Upper lobe of right lung (tissue), 1 donor: ENCODE measurements around the gene SLC12A3. TPM values are rescaled to one million over a fixed set of nuclear protein-coding genes. Genes with fewer than 3 reads are reported as not detected.

ENCODE experiments used
- ATAC-seq: fragments of 200-7000 bp; cut with Tn5 transposase; one replicate; pipeline ENCODE4 v1.9.1; 2020; ENCODE audit warnings: mild to moderate bottlenecking, moderate library complexity
- DNase-seq: peaks from one replicate; pipeline ENCODE4 v3.0.0-alpha.2; 2020
- H3K27ac ChIP-seq: fragments of 200-600 bp; one replicate; pipeline ENCODE4 v1.8.0; 2022
- H3K27me3 ChIP-seq: fragments of 200-600 bp; one replicate; pipeline ENCODE4 v1.8.0; 2022; ENCODE audit warnings: mild to moderate bottlenecking
- H3K36me3 ChIP-seq: fragments of 200-600 bp; one replicate; pipeline ENCODE4 v1.8.0; 2022
- H3K4me1 ChIP-seq: fragments of 200-600 bp; one replicate; pipeline ENCODE4 v1.8.0; 2022
- H3K4me3 ChIP-seq: fragments of 200-600 bp; one replicate; pipeline ENCODE4 v1.8.0; 2022; ENCODE audit warnings: mild to moderate bottlenecking
- H3K9me3 ChIP-seq: fragments of 200-600 bp; one replicate; pipeline ENCODE4 v1.8.0; 2022
- intact Hi-C: fragments of 100-400 bp; cut with DNase I; formaldehyde crosslinking; loops from one replicate; pipeline ENCODE4 v1.11.0; 2022
- total RNA-seq: library from RNA; stranded (reverse); fragmentation: NEBNext Ultra II Directional; extraction: Animal tissue kit (Norgen Biotek cat#: 25700); gene quantifications from one replicate; pipeline ENCODE4 v1.2.1, GENCODE V29; 2021
- TF ChIP-seq, protein P1 (sequence below): fragments of 200-600 bp; IDR thresholded peaks from one replicate; pipeline ENCODE4 v1.8.0; 2022; ENCODE audit warnings: antibody characterized with exemption
- donor health status: DM: no; HTN: yes; CAD: no; lungs with severe emphysema.

SLC12A3 gene
- total RNA-seq, 1 donor from 2014 or later = not detected

DNA sequence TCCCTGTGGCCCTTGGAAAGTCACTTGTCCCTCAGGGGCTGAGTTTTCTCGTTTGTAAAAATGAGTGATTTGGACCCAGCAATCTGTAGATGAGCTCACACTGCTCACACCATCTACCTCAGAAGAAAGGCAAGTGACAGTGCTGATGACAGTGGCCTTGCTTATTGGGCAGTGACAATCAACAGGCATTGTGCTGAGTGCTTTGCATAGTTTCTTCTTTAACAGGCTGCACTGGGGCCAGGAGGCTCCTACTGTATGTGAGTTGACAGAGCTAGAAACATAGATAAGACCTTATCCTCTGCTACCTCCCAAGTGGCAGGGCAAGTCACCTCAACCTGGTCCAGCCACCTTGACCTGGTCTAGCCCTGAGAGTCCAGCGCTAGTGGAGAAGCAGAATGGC lies 29.7 kb upstream of the SLC12A3 start:
- H3K27me3 ChIP-seq = no peaks in the 10 kb centered on the region
- intact Hi-C loops = no loop called here
- ATAC-seq = no peak

DNA sequence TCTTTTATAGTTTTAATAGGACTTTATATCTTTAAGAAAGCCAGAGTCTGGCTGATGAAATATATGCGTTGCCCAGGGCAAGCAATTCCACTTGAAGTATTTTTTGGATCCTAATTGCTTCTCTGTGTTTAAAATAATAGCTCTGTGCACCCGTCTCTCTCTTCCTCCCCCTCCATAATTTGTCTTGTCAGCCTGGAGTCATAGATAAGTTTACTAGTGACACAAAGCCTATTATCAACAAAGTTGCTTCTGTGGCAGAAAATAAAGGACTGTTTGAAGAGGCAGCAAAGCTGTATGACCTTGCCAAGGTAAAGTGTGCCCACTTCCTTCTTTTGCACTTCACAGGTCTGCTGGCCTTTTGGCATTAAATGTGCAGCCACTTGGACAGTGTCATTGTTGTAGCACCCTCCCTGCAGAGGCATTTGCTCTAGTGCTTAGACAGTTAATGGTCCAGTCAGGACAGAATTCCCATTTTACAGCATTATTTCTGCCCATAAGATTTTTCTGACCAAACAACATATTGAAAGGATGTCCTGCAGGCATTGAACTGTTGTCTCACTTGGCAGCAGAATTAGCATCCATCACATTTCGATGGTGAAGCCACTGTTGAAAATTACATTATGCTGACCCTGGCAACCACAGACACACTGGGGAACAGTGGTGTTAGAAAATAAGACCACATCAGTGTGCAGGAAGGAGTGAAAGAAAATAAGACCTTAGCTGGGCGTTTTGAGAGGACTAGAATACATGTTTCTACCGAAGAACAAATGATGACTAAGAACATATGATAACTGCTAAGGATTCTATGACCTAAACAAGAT lies 28.4 kb upstream of the SLC12A3 start:
- H3K9me3 ChIP-seq = no peaks in the 10 kb centered on the region
- H3K27ac ChIP-seq = no peak overlapping the region
- H3K36me3 ChIP-seq = peaks cover 68% of the 10 kb centered on the region
- H3K4me3 ChIP-seq = no peak overlapping the region
- DNase-seq (no peak), ATAC-seq (peak; percentile 67)
- intact Hi-C loops = no loop called here
- H3K27me3 ChIP-seq = no peaks in the 10 kb centered on the region
- TF ChIP-seq, protein P1, sequence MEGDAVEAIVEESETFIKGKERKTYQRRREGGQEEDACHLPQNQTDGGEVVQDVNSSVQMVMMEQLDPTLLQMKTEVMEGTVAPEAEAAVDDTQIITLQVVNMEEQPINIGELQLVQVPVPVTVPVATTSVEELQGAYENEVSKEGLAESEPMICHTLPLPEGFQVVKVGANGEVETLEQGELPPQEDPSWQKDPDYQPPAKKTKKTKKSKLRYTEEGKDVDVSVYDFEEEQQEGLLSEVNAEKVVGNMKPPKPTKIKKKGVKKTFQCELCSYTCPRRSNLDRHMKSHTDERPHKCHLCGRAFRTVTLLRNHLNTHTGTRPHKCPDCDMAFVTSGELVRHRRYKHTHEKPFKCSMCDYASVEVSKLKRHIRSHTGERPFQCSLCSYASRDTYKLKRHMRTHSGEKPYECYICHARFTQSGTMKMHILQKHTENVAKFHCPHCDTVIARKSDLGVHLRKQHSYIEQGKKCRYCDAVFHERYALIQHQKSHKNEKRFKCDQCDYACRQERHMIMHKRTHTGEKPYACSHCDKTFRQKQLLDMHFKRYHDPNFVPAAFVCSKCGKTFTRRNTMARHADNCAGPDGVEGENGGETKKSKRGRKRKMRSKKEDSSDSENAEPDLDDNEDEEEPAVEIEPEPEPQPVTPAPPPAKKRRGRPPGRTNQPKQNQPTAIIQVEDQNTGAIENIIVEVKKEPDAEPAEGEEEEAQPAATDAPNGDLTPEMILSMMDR = no peak
- H3K4me1 ChIP-seq = no peaks in the 10 kb centered on the region

More for the DNA sequence above, 29.7 kb upstream of the SLC12A3 start:
- Histone ChIP-seq H3K4me3 (no peak overlapping the region), H3K36me3 (peaks cover 71% of the 10 kb centered on the region), H3K9me3 (no peaks in the 10 kb centered on the region), H3K27ac (no peak overlapping the region), H3K4me1 (no peaks in the 10 kb centered on the region)
- DNase-seq = no peak
- TF ChIP-seq, protein P1 = no peak

DNA sequence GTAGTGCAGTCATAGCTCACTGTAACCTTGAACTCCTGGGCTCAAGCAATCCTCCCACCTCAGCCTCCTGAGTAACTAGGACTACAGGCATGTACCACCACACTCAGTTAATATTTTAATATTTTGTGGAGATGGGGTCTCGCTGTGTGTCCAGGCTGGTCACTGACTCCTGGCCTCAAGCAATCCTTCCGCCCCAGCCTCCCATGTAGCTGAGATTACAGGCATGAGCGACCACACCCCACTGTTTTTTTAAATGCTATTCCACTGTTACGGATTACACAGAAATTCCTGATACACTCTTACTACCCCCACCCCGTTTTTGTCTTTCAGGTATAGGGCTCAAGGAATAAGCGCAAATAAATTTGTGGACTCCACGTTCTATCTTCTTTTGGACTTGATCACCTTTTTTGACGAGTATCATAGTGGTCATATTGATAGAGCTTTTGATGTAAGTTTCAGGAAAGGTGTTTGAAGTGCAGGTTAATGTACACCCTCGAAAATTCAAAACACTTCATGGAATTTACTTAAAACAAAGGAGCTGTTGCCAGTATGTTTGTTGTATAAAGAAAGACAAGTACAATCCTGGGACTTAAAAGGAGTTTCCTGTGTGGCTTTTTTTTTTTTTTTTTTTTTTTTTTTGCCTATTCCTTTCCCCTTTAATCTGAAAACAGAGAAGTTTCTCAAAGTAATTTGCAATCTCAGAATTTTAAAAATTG lies 26.2 kb upstream of the SLC12A3 start:
- no peaks in the 10 kb centered on the region for H3K27me3 ChIP-seq
- H3K4me1 ChIP-seq = no peaks in the 10 kb centered on the region
- H3K27ac ChIP-seq = no peak overlapping the region
- ATAC-seq (no peak), DNase-seq (no peak)
- intact Hi-C loops = no loop called here
- no peak overlapping the region for H3K4me3 ChIP-seq
- TF ChIP-seq, protein P1 = no peak
- peaks cover 66% of the 10 kb centered on the region for H3K36me3 ChIP-seq
- H3K9me3 ChIP-seq = no peaks in the 10 kb centered on the region

DNA sequence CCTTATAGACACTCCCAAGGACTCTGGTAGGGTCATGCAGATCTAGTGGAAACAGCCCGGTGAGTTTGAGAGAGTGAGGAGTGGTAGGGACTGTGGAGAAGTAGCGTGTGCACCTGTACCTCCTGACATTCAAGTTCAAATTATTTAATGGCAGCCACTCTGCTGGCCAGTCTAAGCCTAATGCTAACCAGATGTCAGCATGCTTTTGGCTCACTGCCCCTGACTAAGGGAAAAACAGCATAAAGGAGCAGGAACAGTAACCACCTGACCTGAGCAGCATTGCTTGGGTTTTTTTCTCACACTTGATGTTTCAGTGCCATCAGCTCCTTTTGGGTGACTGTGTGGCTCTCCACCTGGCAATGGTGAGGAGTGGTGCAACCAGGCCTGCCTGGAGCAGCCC lies 23.8 kb upstream of the SLC12A3 start:
- no peak overlapping the region for H3K4me3 ChIP-seq
- H3K36me3 ChIP-seq = peaks cover 48% of the 10 kb centered on the region
- DNase-seq (no peak), ATAC-seq (no peak)
- no peaks in the 10 kb centered on the region for H3K9me3 ChIP-seq
- H3K27me3 ChIP-seq = no peaks in the 10 kb centered on the region
- H3K4me1 ChIP-seq = no peaks in the 10 kb centered on the region
- TF ChIP-seq, protein P1 = no peak
- intact Hi-C loops = no loop called here
- no peak overlapping the region for H3K27ac ChIP-seq

DNA sequence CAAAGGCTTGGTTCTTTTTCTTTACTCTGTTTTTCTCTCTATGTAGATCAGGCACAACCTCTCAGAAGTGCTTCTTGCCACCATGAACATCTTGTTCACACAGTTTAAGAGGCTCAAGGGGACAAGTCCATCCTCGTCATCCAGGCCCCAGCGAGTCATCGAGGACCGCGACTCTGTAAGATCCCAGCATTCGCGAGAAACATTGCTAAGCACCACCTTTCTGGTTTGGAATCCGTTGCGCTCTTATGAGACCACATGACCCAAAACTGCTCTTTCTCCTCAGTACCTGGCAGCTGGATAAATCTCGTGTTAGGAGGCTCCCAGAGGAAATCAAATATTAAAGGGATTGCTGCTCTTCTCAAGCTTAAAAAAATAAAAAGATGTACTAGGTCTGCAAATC lies 23.3 kb upstream of the SLC12A3 start:
- DNase-seq (no peak), ATAC-seq (peak; percentile 51)
- no peak overlapping the region for H3K27ac ChIP-seq
- peaks cover 48% of the 10 kb centered on the region for H3K36me3 ChIP-seq
- intact Hi-C loops = no loop called here
- H3K27me3 ChIP-seq = no peaks in the 10 kb centered on the region
- H3K4me3 ChIP-seq = no peak overlapping the region
- H3K4me1 ChIP-seq = no peaks in the 10 kb centered on the region
- H3K9me3 ChIP-seq = no peaks in the 10 kb centered on the region
- TF ChIP-seq, protein P1 = no peak
